SJCRH30 (cell line): ENCODE measurements around the gene HIPK2. TPM values are rescaled to one million over a fixed set of nuclear protein-coding genes. Genes with fewer than 3 reads are reported as not detected.

Experiments used
- DNase-seq, 2 experiments: peaks; one replicate each; pipeline ENCODE4 v3.0.0-alpha.2; 2015 to 2020
- H3K27ac ChIP-seq: fragments of 250-450 bp; sonication (Bioruptor Pico); 2 replicates; pipeline ENCODE4 v1.5.1; 2020; ENCODE audit warnings: mild to moderate bottlenecking, moderate library complexity
- H3K27me3 ChIP-seq: fragments of 250-450 bp; sonication (Bioruptor Pico); 2 replicates; pipeline ENCODE4 v1.5.1; 2020; ENCODE audit warnings: mild to moderate bottlenecking, moderate library complexity
- H3K36me3 ChIP-seq: fragments of 250-450 bp; sonication (Bioruptor Pico); 2 replicates; pipeline ENCODE4 v1.5.1; 2020; ENCODE audit warnings: mild to moderate bottlenecking, moderate library complexity
- H3K4me1 ChIP-seq: fragments of 250-450 bp; sonication (Bioruptor Pico); 2 replicates; pipeline ENCODE4 v1.5.1; 2020; ENCODE audit warnings: mild to moderate bottlenecking, moderate library complexity
- H3K4me3 ChIP-seq: fragments of 250-450 bp; sonication (Bioruptor Pico); 2 replicates; pipeline ENCODE4 v1.5.1; 2020; ENCODE audit warnings: mild to moderate bottlenecking, moderate library complexity
- H3K9me3 ChIP-seq: fragments of 250-450 bp; sonication (Bioruptor Pico); replicated peaks from 2 replicates; pipeline ENCODE4 v1.5.1; 2020; ENCODE audit warnings: mild to moderate bottlenecking, moderate library complexity
- total RNA-seq: library from RNA; depleted of rRNA; stranded (reverse); fragments of >200 nt; shearing (Covaris generic); gene quantifications from 2 replicates; pipeline ENCODE4 v1.2.3, GENCODE V29; 2014

HIPK2 gene
- total RNA-seq, 1 experiment from 2014 or later: 17.2 TPM

GRCh38 chr7:139752604-139753003, 25.2 kb downstream of the HIPK2 start:
- no peak overlapping the region for H3K4me3 ChIP-seq
- peaks cover 5% of the 10 kb centered on the region; the same call in 1 of the 2 replicates for H3K36me3 ChIP-seq
- no peaks in the 10 kb centered on the region for H3K27me3 ChIP-seq
- DNase-seq: no peak
- H3K9me3 ChIP-seq: 0 out of 2 replicates have a peak, but pooled peaks cover 2% of the 10 kb centered on the region
- no peaks in the 10 kb centered on the region for H3K4me1 ChIP-seq
- no peak overlapping the region for H3K27ac ChIP-seq

- H3K27ac ChIP-seq: no peak overlapping the region
- no peak for DNase-seq
- peaks cover 5% of the 10 kb centered on the region; the same call in 1 of the 2 replicates for H3K36me3 ChIP-seq
- no peak overlapping the region for H3K4me3 ChIP-seq
- 0 out of 2 replicates have a peak, but pooled peaks cover 2% of the 10 kb centered on the region for H3K9me3 ChIP-seq
- no peaks in the 10 kb centered on the region for H3K4me1 ChIP-seq
- no peaks in the 10 kb centered on the region for H3K27me3 ChIP-seq
Measured at GRCh38 chr7:139752148-139752547, 25.6 kb downstream of the HIPK2 start.

GRCh38 chr7:139750459-139751095, 27.2 kb downstream of the HIPK2 start:
- H3K36me3 ChIP-seq: peaks cover 5% of the 10 kb centered on the region; the same call in 1 of the 2 replicates
- no peaks in the 10 kb centered on the region for H3K4me1 ChIP-seq
- no peaks in the 10 kb centered on the region for H3K27me3 ChIP-seq
- H3K27ac ChIP-seq: no peak overlapping the region
- H3K9me3 ChIP-seq: 0 out of 2 replicates have a peak, but pooled peaks cover 2% of the 10 kb centered on the region
- DNase-seq: no peak
- H3K4me3 ChIP-seq: no peak overlapping the region

- Histone ChIP-seq H3K4me1 (no peaks in the 10 kb centered on the region), H3K9me3 (0 out of 2 replicates have a peak, but pooled peaks cover 2% of the 10 kb centered on the region), H3K4me3 (no peak overlapping the region), H3K27me3 (no peaks in the 10 kb centered on the region), H3K27ac (no peak overlapping the region), H3K36me3 (peaks cover 5% of the 10 kb centered on the region; the same call in 1 of the 2 replicates)
- DNase-seq: no peak
Measured at GRCh38 chr7:139749545-139749944, 28.3 kb downstream of the HIPK2 start.

GRCh38 chr7:139748941-139749340, 28.9 kb downstream of the HIPK2 start:
- DNase-seq: no peak
- Histone ChIP-seq H3K4me3 (no peak overlapping the region), H3K9me3 (0 out of 2 replicates have a peak, but pooled peaks cover 2% of the 10 kb centered on the region), H3K27me3 (no peaks in the 10 kb centered on the region), H3K27ac (no peak overlapping the region), H3K4me1 (no peaks in the 10 kb centered on the region), H3K36me3 (peaks cover 5% of the 10 kb centered on the region; the same call in 1 of the 2 replicates)

GRCh38 chr7:139748373-139748765, 29.4 kb downstream of the HIPK2 start:
- no peaks in the 10 kb centered on the region for H3K4me1 ChIP-seq
- H3K4me3 ChIP-seq: no peak overlapping the region
- H3K27ac ChIP-seq: no peak overlapping the region
- no peaks in the 10 kb centered on the region for H3K27me3 ChIP-seq
- H3K9me3 ChIP-seq: 0 out of 2 replicates have a peak, but pooled peaks cover 2% of the 10 kb centered on the region
- peaks cover 5% of the 10 kb centered on the region; the same call in 1 of the 2 replicates for H3K36me3 ChIP-seq
- DNase-seq: no peak

GRCh38 chr7:139747662-139748372, 30.0 kb downstream of the HIPK2 start:
- H3K4me3 ChIP-seq: no peak overlapping the region
- H3K36me3 ChIP-seq: peaks cover 5% of the 10 kb centered on the region; the same call in 1 of the 2 replicates
- no peaks in the 10 kb centered on the region for H3K27me3 ChIP-seq
- no peaks in the 10 kb centered on the region for H3K4me1 ChIP-seq
- no peak overlapping the region for H3K27ac ChIP-seq
- no peak for DNase-seq
- H3K9me3 ChIP-seq: 0 out of 2 replicates have a peak, but pooled peaks cover 2% of the 10 kb centered on the region

GRCh38 chr7:139746652-139747051, 31.1 kb downstream of the HIPK2 start:
- Histone ChIP-seq H3K4me3 (no peak overlapping the region), H3K4me1 (no peaks in the 10 kb centered on the region), H3K27me3 (no peaks in the 10 kb centered on the region), H3K36me3 (peaks cover 5% of the 10 kb centered on the region; the same call in 1 of the 2 replicates), H3K27ac (no peak overlapping the region), H3K9me3 (0 out of 2 replicates have a peak, but pooled peaks cover 2% of the 10 kb centered on the region)
- DNase-seq: no peak

- 0 out of 2 replicates have a peak, but pooled peaks cover 1% of the 10 kb centered on the region for H3K9me3 ChIP-seq
- H3K4me1 ChIP-seq: no peaks in the 10 kb centered on the region
- H3K27me3 ChIP-seq: no peaks in the 10 kb centered on the region
- H3K36me3 ChIP-seq: peaks cover 5% of the 10 kb centered on the region; the same call in 1 of the 2 replicates
- H3K4me3 ChIP-seq: no peak overlapping the region
- DNase-seq: no peak
- H3K27ac ChIP-seq: no peak overlapping the region
Measured at GRCh38 chr7:139745678-139746143, 32.1 kb downstream of the HIPK2 start.

GRCh38 chr7:139744768-139745677, 32.8 kb downstream of the HIPK2 start:
- H3K36me3 ChIP-seq: 0 out of 2 replicates have a peak, but pooled peaks cover 5% of the 10 kb centered on the region
- H3K4me3 ChIP-seq: no peak overlapping the region
- no peaks in the 10 kb centered on the region for H3K27me3 ChIP-seq
- no peak overlapping the region for H3K27ac ChIP-seq
- H3K4me1 ChIP-seq: no peaks in the 10 kb centered on the region
- no peak for DNase-seq
- no peaks in the 10 kb centered on the region for H3K9me3 ChIP-seq

GRCh38 chr7:139743967-139744767, 33.6 kb downstream of the HIPK2 start:
- Histone ChIP-seq H3K27me3 (no peaks in the 10 kb centered on the region), H3K36me3 (0 out of 2 replicates have a peak, but pooled peaks cover 2% of the 10 kb centered on the region), H3K4me3 (no peak overlapping the region), H3K9me3 (no peaks in the 10 kb centered on the region), H3K27ac (no peak overlapping the region), H3K4me1 (no peaks in the 10 kb centered on the region)
- DNase-seq: no peak

- Histone ChIP-seq H3K9me3 (no peaks in the 10 kb centered on the region), H3K4me1 (no peaks in the 10 kb centered on the region), H3K36me3 (no peaks in the 10 kb centered on the region), H3K4me3 (no peak overlapping the region), H3K27ac (no peak overlapping the region), H3K27me3 (no peaks in the 10 kb centered on the region)
- DNase-seq: no peak
Measured at GRCh38 chr7:139743267-139743966, 34.4 kb downstream of the HIPK2 start.

GRCh38 chr7:139741789-139742344, 35.9 kb downstream of the HIPK2 start:
- Histone ChIP-seq H3K27me3 (no peaks in the 10 kb centered on the region), H3K4me1 (no peaks in the 10 kb centered on the region), H3K27ac (no peak overlapping the region), H3K9me3 (no peaks in the 10 kb centered on the region), H3K36me3 (no peaks in the 10 kb centered on the region), H3K4me3 (no peak overlapping the region)
- DNase-seq: no peak
